Prostate gland (tissue), 2 donors: ENCODE results near the gene NCOA1. TPM values are rescaled to one million over a fixed set of nuclear protein-coding genes. Genes with fewer than 3 reads are reported as not detected.
"Not testable (repeated sequence)": the region's sequence is repeated elsewhere in the genome, so short reads cannot be mapped to it uniquely, and the experiment has no call there.

Experiments used
- DNase-seq: peaks from one replicate; pipeline ENCODE4 v3.0.0-alpha.2; 2019; ENCODE audit warnings: low spot score
- H3K27ac ChIP-seq, 2 donors: fragments of 200-600 bp; sonication (generic); 2 replicates each; pipeline ENCODE4 v1.5.1; 2017 to 2019
- H3K27me3 ChIP-seq: fragments of 200-600 bp; sonication (generic); replicated peaks from 2 replicates; pipeline ENCODE4 v1.5.1; 2019; ENCODE audit not compliant: insufficient read depth
- H3K36me3 ChIP-seq, 2 donors: fragments of 200-600 bp; sonication (generic); 1 replicate in 1 of 2; 2 replicates in 1 of 2; pipeline versions ENCODE4 v1.5.1 to v1.8.1; 2017 to 2019
- H3K4me1 ChIP-seq: fragments of 200-600 bp; sonication (generic); replicated peaks from 2 replicates; pipeline ENCODE4 v1.5.1; 2019
- H3K4me3 ChIP-seq, 2 donors: fragments of 200-600 bp; sonication (generic); 2 replicates each; pipeline ENCODE4 v1.5.1; 2017 to 2019
- H3K9me3 ChIP-seq: fragments of 200-600 bp; sonication (generic); 2 replicates; pipeline ENCODE4 v1.5.1; 2017
- POLR2A ChIP-seq: fragments of 450-650 bp; IDR thresholded peaks from one replicate; pipeline ENCODE4 v1.6.1; 2016; ENCODE audit warnings: antibody characterized with exemption, mild to moderate bottlenecking
- POLR2AphosphoS5 ChIP-seq: sonication (generic); formaldehyde crosslinking; IDR thresholded peaks from one replicate; pipeline ENCODE4 v1.6.1; 2017; ENCODE audit warnings: antibody characterized with exemption
- WGBS: methylation state at CpG from one replicate; pipeline ENCODE4 v1.1.5; 2018; 5-methylcytosine and 5-hydroxymethylcytosine counted together
- intact Hi-C: fragments of 100-400 bp; cut with DNase I; formaldehyde crosslinking; loops from one replicate; pipeline ENCODE4 v1.14.2; 2022
- total RNA-seq, 2 donors: library from RNA; depleted of rRNA; stranded (reverse); fragments of >200 nt; gene quantifications; one replicate each; pipeline ENCODE4 v1.1.0, GENCODE V29; 2016
- TF ChIP-seq, protein P1 (sequence below), 4 experiments: fragments of 200-600 bp in 2 of 4; fragments of 450-650 bp in 2 of 4; sonication (generic) in 2 of 4; IDR thresholded peaks; 1 replicate in 3 of 4; 2 replicates in 1 of 4; pipeline ENCODE4 v1.5.1; 2016 to 2019; ENCODE audit warnings: antibody characterized with exemption in 4 of 4, mild to moderate bottlenecking in 2 of 4, moderate library complexity in 2 of 4

NCOA1 gene
- total RNA-seq, 2 donors from 2014 or later = 24.9 to 72.4 TPM

GRCh38 chr2:24546669-24547068, 55.6 kb downstream of the NCOA1 start:
- 96% methylated on average over 1 of the region's 1 CpG for WGBS
- Histone ChIP-seq H3K27me3 (no peaks in the 10 kb centered on the region), H3K27ac (no peak overlapping the region), H3K36me3 (no peaks in the 10 kb centered on the region), H3K4me1 (no peaks in the 10 kb centered on the region), H3K4me3 (no peak overlapping the region), H3K9me3 (no peaks in the 10 kb centered on the region)
- intact Hi-C loops = no loop called here
- no peak for DNase-seq
- TF ChIP-seq POLR2AphosphoS5 = no peak
- no peak for TF ChIP-seq POLR2A
- TF ChIP-seq, protein P1, sequence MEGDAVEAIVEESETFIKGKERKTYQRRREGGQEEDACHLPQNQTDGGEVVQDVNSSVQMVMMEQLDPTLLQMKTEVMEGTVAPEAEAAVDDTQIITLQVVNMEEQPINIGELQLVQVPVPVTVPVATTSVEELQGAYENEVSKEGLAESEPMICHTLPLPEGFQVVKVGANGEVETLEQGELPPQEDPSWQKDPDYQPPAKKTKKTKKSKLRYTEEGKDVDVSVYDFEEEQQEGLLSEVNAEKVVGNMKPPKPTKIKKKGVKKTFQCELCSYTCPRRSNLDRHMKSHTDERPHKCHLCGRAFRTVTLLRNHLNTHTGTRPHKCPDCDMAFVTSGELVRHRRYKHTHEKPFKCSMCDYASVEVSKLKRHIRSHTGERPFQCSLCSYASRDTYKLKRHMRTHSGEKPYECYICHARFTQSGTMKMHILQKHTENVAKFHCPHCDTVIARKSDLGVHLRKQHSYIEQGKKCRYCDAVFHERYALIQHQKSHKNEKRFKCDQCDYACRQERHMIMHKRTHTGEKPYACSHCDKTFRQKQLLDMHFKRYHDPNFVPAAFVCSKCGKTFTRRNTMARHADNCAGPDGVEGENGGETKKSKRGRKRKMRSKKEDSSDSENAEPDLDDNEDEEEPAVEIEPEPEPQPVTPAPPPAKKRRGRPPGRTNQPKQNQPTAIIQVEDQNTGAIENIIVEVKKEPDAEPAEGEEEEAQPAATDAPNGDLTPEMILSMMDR (IDR thresholded peaks at IDR 0.05) = no peak

DNA sequence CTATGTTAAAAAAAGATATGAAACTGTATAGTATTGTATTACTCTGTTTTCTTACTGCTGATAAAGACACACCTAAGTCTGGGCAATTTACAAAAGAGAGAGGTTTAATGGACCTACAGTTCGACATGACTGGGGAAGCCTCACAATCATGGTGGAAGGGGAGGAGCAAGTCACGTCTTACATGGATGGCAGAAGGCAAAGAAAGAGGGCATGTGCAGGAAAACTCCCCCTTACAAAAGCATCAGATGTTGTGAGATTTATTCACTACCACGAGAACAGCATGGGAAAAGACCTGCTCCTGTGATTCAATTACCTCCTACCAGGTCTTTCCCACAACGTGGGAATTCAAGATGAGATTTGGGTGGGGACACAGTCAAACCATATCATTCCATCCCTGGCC, 57.0 kb downstream of the NCOA1 start:
- Histone ChIP-seq H3K36me3 (no peaks in the 10 kb centered on the region), H3K4me3 (no peak overlapping the region), H3K9me3 (no peaks in the 10 kb centered on the region), H3K27ac (no peak overlapping the region), H3K4me1 (no peaks in the 10 kb centered on the region), H3K27me3 (no peaks in the 10 kb centered on the region)
- TF ChIP-seq, protein P1 (IDR thresholded peaks at IDR 0.05) = no peak
- TF ChIP-seq POLR2AphosphoS5 (no peak), POLR2A (no peak)
- DNase-seq = no peak
- intact Hi-C loops = no loop called here
- 82% methylated on average over 4 of the region's 4 CpGs for WGBS

DNA sequence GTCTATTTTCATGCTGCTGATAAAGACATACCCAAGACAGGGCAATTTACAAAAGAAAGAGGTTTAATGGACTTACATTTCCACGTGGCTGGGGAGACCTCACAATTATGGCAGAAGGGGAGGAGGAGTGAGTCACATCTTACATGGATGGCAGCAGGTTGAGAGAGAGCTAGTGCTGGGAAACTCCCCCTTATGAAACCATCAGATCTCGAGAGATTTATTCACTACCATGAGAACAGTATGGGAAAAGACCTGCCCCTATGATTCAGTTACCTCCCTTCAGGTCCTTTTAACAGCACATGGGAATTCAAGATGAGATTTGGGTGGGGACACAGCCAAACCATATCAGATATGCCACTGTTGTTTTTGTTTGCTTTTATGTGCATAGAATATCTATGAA, 59.2 kb downstream of the NCOA1 start:
- H3K4me3 ChIP-seq, H3K27me3 ChIP-seq, H3K9me3 ChIP-seq, H3K27ac ChIP-seq, H3K36me3 ChIP-seq, intact Hi-C loops, DNase-seq, H3K4me1 ChIP-seq: not testable (repeated sequence)
- WGBS = 68% methylated on average over 2 of the region's 2 CpGs

DNA sequence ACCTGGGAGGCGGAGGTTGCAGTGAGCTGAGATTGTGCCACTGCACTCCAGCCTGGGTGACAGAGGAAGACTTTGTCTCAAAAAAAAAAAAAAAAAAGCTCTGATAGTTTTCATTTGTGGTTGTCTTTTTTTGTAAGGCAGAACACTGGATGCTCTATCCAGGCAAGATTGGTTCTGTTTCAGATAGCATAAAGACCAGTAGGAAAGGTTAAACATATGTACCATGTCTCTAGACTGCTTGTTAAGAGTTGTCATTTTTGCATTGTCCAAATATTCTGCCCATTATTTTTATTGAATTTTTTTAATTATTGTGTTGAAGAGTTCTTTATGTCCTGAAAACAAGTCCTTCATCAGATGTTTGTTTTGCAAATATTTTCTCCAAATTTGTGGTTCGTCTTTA, 60.0 kb downstream of the NCOA1 start:
- Histone ChIP-seq H3K27me3 (no peaks in the 10 kb centered on the region), H3K9me3 (no peaks in the 10 kb centered on the region), H3K36me3 (no peaks in the 10 kb centered on the region), H3K4me3 (no peak overlapping the region), H3K4me1 (no peaks in the 10 kb centered on the region), H3K27ac (no peak overlapping the region)
- no peak for TF ChIP-seq POLR2AphosphoS5
- no peak for TF ChIP-seq POLR2A
- TF ChIP-seq, protein P1 (IDR thresholded peaks at IDR 0.05) = no peak
- DNase-seq = no peak
- WGBS = 83% methylated on average over 2 of the region's 2 CpGs
- intact Hi-C loops = no loop called here

- no peak for DNase-seq
- TF ChIP-seq POLR2AphosphoS5 (no peak), POLR2A (no peak)
- TF ChIP-seq, protein P1 (IDR thresholded peaks at IDR 0.05) = no peak
- no peaks in the 10 kb centered on the region for H3K27me3 ChIP-seq
- no peak overlapping the region for H3K27ac ChIP-seq
- intact Hi-C loops = no loop called here
- H3K4me1 ChIP-seq = no peaks in the 10 kb centered on the region
- H3K36me3 ChIP-seq = no peaks in the 10 kb centered on the region
- WGBS = 69% methylated on average over 5 of the region's 5 CpGs
- H3K9me3 ChIP-seq = no peaks in the 10 kb centered on the region
- H3K4me3 ChIP-seq = no peak overlapping the region
Observed at GRCh38 chr2:24552836-24553235, 61.8 kb downstream of the NCOA1 start.
